Stimulated activated CD4-positive, alpha-beta T cell treated with anti-CD3 and anti-CD28 coated beads, TNF-alpha, amount 100 ng/mL, for 4 hours (primary cell): ENCODE data around the gene CNTNAP2.

Source experiments
- DNase-seq, 3 experiments: peaks; one replicate each; pipeline ENCODE4 v3.0.0-alpha.2; 2020; ENCODE audit warnings: low read depth in 3 of 3

CNTNAP2 gene

GRCh38 chr7:147478796-147479195 is 1362.2 kb downstream of the CNTNAP2 start:
- DNase-seq = no peak

- DNase-seq = no peak
Measured at GRCh38 chr7:147483634-147484292, 1367.2 kb downstream of the CNTNAP2 start.

GRCh38 chr7:147485660-147486210 is 1369.1 kb downstream of the CNTNAP2 start:
- no peak for DNase-seq

GRCh38 chr7:147492606-147493005 is 1376.0 kb downstream of the CNTNAP2 start:
- DNase-seq = no peak

- DNase-seq = no peak
Measured at GRCh38 chr7:147496209-147496608, 1379.6 kb downstream of the CNTNAP2 start.

- no peak for DNase-seq
Measured at GRCh38 chr7:147497246-147497645, 1380.6 kb downstream of the CNTNAP2 start.

GRCh38 chr7:147498081-147498480 is 1381.5 kb downstream of the CNTNAP2 start:
- no peak for DNase-seq

- no peak for DNase-seq
Measured at GRCh38 chr7:147509035-147509501, 1392.5 kb downstream of the CNTNAP2 start.

GRCh38 chr7:147509541-147510200 is 1393.1 kb downstream of the CNTNAP2 start:
- DNase-seq = no peak

GRCh38 chr7:147510201-147510542 is 1393.6 kb downstream of the CNTNAP2 start:
- no peak for DNase-seq

GRCh38 chr7:147510923-147511322 is 1394.3 kb downstream of the CNTNAP2 start:
- DNase-seq = no peak

GRCh38 chr7:147513451-147513850 is 1396.8 kb downstream of the CNTNAP2 start:
- DNase-seq = no peak

- DNase-seq = no peak
Measured at GRCh38 chr7:147516391-147516790, 1399.8 kb downstream of the CNTNAP2 start.

GRCh38 chr7:147519062-147519461 is 1402.5 kb downstream of the CNTNAP2 start:
- no peak for DNase-seq

GRCh38 chr7:147523056-147523455 is 1406.5 kb downstream of the CNTNAP2 start:
- DNase-seq = no peak

GRCh38 chr7:147524726-147525250 is 1408.2 kb downstream of the CNTNAP2 start:
- DNase-seq = no peak

GRCh38 chr7:147525325-147525724 is 1408.7 kb downstream of the CNTNAP2 start:
- DNase-seq = no peak

- DNase-seq = no peak
Measured at GRCh38 chr7:147535701-147536111, 1419.1 kb downstream of the CNTNAP2 start.

GRCh38 chr7:147539685-147540084 is 1423.1 kb downstream of the CNTNAP2 start:
- no peak for DNase-seq

GRCh38 chr7:147540743-147541142 is 1424.1 kb downstream of the CNTNAP2 start:
- no peak for DNase-seq

- no peak for DNase-seq
Measured at GRCh38 chr7:147541261-147541660, 1424.7 kb downstream of the CNTNAP2 start.

GRCh38 chr7:147547252-147547897 is 1430.8 kb downstream of the CNTNAP2 start:
- DNase-seq = no peak
